GM21717 (cell line): ENCODE data around the gene KRTAP10-3.
"Not testable (repeated sequence)": the region's sequence is repeated elsewhere in the genome, so short reads cannot be mapped to it uniquely, and the experiment has no call there.

Source experiments
- ATAC-seq: cut with Tn5 transposase; IDR thresholded peaks from one replicate; pipeline ENCODE4 v1.9.1; 2021; ENCODE audit warnings: mild to moderate bottlenecking, moderate library complexity; ENCODE audit not compliant: unreplicated experiment

KRTAP10-3 gene

DNA sequence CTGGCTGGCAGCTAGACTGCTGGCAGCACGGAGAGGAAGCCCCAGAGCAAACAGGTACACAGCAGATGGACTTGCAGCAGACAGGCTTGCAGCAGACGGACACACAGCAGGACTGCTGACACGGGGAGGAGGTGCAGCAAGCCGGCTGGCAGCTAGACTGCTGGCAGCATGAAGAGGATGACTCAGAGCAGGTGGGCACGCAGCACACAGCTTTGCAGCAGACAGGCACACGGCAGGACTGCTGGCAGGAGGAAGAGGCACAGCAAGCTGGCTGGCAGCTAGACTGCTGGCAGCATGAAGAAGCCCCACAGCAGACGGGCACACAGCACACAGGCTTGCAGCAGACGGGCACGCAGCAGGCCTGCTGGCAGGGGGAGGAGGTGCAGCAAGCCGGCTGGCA is 7.8 kb downstream of the KRTAP10-3 start:
- ATAC-seq, result no peak

DNA sequence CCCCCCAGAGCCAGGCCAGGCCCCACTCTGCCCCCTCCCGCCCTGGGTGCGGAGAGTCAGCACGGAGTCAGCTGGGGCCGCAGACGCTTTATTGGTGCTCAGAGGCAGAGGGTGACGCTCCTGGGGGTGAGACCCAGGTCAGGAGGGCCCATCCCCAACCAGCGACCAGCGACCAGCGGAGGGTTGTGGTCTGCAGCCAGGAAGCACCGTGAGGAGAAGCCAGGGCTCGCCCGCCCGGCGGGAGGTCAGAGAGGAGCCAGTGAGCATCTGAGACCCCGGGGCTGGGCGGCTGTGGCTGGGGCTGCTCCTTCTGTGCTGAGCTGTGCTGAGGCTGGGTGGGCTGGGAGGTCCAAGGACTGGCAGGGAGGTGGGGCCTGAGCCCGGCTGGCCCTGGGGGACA is 8.3 kb downstream of the KRTAP10-3 start:
- ATAC-seq, result not testable (repeated sequence)

DNA sequence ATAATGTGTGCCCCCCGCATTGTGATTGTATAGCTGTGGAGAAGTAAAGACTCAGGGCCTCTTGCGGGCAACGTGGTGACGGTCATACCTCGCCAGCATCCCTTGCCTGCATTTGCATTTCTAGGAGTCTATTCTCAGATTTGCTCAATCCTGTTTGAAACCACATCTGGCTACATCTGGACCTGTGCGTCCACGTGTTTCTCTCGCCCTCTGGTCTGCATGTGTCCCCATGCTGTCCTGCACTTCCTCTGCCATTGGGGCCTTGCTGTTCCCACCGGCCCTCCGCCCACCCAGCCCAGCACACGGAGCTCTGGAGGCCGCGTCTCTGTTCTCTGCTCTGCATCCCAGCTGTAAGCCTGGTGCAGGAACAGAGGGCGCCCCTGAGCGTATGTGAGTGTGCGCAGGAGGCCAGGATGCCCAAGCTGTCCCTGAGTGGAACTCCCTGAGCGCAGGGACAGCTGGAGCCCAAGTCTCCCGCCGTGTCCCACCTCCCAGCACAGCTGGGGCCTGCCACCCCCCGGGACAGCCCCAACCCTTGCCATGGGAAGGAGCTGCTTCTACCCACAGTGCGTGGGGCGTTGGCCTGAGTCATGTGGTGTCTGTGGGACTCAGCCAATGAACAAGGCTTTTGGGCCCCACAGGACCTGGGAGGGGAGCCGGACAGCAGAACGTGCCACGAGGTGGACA is 8.9 kb downstream of the KRTAP10-3 start:
- ATAC-seq, result no peak

DNA sequence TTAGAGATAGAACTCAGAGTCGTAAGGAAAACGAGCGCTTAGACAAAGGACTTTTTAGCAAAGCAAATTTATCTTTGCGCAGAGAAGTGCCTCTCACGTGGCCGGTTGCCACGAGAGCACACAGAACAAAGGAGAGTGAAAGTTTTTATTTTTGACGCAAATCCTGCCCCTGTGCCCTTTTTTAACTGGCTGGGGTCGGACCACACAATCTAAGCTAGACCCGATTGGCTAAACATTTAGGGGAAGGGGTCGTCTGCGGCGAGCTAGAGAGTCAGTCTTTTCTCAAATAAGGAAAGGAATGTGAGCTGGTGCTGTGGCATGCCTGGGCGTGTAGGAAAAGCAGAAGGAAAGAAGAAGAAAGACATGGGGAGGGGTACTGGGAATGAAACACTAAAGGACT is 9.7 kb downstream of the KRTAP10-3 start:
- no peak for ATAC-seq

DNA sequence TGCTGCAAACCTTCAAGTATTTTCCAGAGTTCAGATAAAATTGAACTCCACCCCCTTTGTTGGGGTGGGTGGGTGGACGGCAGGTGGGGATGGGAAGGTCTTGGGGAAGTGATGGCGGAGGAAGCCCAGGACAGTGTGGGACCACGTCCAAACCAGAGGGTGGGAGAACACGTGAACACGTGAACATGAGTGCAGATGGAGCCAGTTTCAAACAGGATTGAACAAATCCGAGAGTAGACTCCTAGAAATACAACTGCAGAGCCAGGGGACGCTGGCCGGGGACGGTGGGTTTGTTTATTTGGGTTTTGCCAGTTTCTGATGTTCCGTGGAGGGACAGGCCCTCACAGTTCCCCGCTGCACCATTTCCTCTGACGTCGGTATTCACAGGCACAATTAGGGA is 10.2 kb downstream of the KRTAP10-3 start:
- ATAC-seq, result no peak

DNA sequence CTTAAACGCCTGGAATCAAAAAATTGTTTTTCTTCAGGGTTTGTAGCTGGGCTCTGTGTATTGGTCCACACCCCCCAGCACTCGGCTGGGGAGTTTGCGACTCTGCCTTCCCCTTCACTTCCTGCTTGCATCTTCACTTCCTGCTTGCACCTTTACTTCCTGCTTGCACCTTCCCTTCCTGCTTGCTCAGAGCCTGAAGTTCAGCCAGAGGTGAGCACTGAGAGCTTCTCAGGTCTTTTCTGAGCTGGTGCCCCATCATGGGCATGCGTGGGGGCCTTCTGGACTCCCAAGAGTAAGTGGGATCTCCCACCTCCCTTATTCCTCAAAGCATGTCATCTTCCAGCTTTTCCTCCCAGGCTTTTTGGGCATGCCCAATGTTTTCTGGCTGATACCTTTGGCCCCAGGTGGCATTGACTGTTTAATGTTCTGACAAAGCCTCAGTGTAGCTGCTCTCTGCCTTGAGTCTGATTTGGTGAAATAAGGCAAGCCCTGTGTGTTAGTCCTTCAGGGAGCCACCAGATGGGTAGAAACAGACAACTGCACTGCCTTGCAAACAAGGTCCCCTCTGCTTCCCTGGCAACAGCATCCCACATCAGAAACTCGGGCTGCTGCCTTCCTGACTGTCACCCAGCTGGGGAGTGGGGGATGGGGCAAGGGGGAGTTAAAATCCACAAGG is 10.8 kb downstream of the KRTAP10-3 start:
- no peak for ATAC-seq

DNA sequence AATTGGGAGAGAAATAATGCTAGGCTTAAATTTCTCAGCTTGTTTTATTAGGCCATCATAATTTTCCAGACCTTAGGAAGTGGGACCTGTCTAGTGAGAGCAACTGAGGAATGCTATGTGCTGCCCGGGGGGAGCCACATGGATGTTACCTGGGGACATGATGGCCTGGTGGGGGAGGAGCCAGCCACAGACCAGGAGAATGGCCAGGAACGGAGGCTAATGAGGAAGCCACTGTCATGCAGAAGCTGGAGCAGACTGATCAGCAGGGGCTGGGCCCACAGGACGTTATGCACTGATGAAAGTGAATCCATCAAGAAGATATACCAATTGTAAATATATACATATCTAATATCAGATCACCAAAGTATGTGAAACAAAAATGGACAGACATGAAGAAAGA is 14.0 kb downstream of the KRTAP10-3 start:
- no peak for ATAC-seq

DNA sequence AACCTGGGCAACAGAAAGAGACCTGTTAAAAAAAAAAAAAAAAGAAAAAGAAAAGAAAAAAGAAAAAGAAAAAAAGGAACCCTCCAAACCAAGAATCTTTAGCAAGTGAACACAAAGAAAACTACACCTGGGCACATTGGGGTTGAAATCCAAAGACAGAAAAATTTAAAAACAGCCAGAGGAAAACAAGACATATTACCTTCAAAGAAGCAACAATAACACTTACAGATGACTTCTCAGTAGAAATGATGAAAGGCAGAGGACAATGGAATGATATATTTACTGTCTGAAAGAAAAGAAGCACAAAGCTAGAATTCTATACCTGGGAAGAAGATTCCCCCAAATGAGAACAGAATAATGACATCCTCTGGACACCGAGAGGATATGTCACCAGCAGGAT is 15.9 kb downstream of the KRTAP10-3 start:
- no peak for ATAC-seq

DNA sequence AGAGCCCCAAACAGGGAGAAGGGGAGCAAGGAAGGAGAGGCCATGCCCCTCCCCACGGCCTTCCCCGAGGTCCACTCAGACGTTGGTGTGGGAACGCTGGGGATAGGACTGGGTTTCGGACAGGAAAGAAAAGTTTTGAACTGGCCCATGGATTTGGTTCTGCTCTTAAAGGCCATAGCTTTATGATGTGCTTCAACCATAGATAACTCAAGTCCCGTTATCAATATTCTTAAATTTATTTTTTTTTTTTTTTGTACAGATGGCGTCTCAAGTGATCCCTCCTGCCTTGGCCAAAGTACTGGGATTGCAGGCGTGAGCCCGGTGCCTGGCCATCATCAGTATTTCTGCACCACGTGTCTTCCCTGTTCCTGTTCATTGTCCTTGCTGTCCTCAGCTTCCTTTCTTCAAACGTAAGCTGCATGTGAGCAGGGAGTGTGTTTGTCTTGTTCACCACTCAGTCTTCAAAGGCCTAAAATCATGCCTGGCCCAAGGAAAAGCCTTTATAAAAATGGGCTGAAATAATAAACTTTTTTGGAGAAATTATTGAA is 17.8 kb downstream of the KRTAP10-3 start:
- no peak for ATAC-seq

DNA sequence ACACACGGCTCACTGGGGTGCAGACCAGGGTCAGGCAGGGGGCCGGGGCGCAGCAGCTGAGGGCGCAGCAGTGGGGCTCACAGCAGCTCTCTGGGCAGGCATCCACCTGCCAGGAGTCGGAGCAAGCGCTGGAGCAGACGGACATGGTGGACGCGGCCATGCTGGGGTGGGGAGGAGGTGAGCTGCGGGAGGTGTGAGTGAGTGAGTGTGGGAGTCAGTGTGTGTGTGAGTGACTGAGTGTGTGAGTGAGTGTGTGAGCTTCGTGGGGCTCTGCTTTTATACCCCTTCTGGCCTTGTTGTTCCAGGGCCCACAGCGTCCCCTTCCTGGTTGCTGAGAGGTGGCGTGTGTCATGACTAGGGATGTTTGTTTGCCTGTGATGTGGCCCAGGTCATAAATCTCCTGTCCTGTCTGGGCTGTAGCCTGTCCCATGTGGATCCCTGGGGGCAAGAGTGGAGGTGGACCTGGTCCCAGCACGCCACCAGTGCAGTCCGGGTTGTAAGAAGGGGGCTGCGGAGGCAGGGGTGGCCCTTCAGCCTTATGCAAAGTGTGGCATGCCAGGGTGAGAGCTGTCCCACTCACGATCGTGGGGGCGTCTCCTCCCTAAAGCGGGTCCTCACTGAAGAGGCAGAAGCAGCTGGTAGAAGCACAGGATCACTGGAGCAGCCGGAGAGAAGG is 18.5 kb downstream of the KRTAP10-3 start, which contains the start of gene KRTAP10-1:
KRTAP10-1 (minus strand) TSS at position 205 of the 676 bp plus-strand sequence; CDS start at position 160, 45 bp downstream.
- ATAC-seq, result no peak

DNA sequence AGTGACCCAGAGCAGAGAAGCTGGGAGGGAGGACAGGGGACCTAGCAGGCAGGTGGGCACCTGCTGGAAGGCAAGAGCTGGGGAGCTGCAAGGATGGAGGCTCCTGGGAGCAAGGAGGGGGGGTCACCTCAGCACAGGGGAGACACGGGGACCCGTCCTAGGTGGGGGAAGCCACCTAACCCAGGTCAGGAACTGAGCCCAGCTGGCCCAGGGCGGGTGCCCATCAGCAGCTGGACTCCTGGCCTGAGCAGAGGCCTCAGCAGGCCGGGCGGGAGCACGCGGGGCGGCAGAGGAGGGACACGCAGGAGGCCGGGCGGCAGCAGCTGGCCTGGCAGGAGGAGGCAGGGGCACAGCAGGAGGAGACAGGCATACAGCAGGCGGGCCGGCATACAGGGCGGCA is 19.5 kb downstream of the KRTAP10-3 start:
- ATAC-seq, result no peak

DNA sequence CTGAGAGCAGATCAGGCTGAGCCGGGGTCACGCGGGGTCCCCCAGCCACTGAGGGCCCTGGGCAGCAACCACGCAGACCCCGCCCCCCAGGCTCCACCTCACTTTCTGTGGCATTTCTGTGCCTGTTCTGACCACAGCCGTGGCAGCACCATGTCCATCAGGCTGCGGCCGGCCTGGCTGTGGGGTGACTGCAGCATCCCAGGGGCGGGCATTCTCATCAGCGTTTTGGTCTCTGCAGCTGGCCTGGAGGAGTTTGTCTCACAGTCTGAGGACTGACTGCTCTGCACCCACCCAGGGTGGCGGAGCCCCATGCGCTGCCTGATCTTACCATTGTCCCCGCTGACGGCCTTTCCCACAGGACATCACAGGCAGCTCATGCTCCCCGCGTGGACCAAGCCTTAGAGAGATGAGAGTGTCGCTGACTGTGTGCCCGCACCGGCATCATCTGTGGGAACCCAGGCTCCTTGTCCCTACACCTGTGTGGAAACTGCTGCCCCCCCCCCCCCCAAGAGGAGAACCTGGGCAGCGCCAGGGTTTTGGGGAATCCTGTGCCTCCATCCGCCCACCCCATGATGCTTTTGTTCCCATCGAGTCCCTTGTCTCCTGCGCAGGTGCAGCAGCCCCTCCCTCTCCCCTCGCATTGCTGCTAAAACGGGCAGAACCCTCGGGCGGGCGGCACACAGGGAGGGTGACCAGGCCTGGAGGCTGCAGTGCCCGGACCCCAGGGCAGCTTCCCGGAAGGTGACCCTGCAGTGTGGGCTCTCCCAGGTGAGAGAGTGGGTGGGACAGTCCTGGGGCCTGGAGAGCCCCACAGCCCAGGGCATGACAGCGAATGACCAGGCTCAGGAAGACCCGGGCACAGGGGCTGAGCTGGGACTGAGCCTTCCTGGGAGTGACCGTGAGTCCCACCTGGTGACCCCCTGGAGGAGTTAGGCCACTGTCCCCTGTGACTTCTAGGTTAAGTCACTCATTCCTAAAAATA is 20.4 kb downstream of the KRTAP10-3 start:
- ATAC-seq, result no peak

DNA sequence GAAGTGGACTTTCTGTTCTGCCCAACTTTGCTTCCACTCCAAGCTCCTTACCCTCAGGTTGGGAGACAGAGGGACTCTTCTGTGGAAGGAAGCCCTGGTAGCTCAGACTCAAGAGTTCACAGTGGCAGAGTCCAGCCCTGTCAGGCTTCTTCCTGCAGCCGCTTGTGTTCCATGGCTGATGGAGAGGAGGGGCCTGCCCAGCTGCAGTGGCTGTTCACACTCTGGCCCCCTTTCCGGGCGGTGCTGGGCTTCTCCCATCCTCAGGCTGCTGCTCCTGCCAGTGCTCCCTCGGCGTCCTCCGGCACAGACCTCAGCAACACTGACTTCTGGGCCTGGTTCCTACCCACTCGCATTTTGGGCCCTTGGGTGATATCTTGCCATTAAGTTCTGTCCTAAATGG is 22.6 kb downstream of the KRTAP10-3 start:
- no peak for ATAC-seq

DNA sequence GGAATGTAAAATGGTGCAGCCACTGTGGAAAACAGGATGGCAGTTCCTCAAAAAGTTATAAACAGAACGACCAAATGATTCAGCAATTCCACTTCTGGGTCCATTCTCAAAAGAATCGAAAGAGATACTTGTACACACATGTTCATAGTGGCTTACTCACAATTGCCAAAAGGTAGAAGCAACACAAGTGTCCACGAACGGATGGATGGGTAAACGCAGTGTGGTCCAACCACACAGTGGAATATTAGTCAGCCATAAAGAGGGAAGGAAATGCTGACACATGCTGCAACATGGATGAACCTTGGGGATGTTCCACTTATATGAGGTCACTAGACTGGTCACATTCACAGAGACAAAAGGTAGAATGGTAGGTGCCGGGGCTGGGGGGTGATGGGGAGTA is 23.9 kb downstream of the KRTAP10-3 start:
- no peak for ATAC-seq

DNA sequence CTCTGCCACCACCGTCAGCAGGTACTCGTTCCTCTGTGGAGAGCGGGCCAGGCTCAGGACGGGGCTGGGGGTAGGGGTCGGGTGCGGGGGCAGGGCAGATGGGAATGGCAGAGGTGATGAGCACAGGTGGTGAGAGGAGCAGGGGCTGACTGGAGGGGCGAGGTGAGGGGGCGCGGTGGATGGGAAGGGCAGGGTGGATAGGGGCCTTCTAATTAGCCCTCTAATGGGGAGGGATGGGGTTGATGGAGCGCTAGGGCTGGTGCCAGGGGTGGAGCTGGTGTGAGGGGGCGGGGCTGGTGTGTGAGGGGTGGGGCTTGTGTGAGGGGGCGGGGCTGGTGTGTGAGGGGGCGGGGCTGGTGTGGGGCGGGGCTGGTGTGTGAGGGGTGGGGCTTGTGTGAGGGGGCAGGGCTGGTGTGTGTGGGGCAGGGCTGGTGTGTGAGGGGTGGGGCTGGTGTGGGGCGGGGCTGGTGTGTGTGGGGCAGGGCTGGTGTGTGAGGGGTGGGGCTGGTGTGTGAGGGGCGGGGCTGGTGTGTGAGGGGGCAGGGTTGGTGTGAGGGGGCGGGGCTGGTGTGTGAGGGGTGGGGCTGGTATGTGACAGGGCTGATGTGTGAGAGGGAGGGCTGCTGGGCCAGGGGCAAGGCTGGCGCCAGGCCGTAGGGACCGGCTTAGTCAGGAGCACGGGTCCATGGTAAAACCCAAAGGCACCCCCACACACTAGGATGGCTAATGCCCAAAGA is 24.5 kb downstream of the KRTAP10-3 start:
- no peak for ATAC-seq

DNA sequence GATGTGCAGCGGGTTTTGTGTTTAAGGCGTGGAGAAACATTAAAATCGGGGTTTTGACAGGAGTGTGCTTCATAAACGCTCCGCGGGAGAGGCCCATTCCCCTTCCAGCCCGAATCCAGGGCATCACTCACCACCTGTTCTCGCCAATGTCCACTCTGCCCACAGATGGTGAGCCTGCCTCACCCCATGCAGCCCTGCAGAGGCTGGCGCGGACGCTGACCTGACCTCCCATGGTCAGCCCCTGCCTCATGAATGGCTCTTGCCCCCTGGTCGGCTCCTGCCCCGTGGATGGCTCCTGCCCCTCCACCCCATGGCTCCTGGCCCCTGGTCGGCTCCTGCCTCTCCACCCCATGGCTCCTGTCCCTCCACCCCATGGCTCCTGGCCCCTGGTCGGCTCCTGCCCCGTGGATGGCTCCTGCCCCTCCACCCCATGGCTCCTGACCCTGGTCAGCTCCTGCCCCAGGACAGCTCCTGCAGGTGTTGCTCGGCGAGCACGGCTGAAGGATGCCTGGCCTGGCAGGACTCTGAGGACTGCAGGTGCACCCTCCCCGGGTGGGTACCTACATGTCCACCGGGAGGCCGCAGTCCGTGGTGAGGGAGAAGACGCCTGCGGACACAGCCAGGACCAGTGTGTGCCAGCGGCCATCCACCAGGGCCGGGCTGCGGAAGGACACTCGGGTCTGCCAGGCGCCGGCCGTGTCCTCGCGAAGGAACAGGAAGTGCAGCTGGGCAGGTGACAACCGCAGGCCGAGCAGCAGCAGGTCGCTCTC is 25.3 kb downstream of the KRTAP10-3 start:
- no peak for ATAC-seq

DNA sequence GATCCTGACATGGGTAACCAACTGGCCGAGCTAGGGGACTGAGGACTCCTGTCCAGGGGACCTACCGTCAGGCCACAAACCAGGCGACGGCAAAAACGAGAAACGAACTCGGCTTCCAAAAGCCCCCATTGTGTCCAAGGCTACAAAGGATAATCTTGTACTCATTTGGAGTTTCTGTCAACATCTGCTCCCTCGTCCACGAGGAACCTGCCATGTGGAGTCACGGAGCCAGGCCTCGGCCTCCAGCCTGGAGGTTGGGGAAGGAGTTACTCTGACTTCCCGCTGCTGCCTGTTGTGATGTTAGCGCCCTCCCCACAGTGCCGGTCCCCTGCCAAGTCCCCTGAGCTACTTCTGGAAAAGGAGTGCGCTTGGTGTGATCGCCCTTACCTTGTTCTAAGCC is 25.9 kb downstream of the KRTAP10-3 start:
- no peak for ATAC-seq

DNA sequence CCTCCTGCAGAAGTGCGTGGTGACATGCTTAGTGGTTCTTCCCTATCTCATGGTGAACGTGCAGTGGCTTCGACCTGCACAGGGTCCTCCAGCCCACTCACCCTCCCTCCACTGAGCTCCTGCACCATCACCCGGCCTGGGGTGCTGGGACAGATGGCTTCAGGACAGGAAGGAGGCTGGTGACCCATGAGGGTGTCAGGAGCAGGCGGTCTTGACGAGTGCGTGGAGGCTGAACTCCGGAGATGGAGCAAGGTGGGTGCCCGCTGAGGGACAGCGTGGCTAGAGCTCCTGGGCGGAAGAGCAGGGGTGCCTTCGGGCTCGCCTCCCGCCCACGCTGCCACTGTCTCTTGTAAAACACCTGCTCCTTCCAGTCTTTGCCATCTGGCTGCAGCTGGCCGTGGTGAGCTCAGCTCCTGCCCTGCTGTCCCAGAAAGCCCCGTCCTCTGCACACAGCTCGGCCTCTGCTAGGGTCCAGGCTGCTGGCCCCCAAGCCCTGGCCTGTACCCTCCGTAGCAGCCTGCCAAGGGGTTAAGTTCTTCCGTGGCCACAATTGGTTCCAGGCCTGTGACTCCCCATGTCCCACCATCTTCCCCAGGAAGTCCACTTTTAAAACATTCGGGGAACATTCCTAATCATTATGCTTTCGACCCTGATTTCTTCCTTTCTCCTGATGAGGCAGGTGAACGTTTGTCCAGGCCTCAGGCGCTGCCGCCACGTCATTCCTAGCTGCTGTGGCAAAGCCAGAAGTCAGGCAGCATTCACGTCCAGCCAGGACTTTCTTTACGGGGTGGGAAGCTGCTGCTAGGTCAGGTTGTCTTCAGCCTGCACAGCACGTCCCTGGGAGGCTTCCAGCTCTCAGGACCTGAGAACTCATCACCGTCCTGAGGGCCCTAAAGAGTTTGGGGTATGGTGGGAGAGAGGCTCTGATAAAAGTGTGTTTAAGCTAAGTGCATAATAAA is 26.7 kb downstream of the KRTAP10-3 start:
- no peak for ATAC-seq
